DND-41 (cell line): Measurements from ENCODE around the gene C6orf132.

Source experiments
- CTCF ChIP-seq: IDR thresholded peaks from 2 replicates; pipeline ENCODE4 v1.5.1; 2012; ENCODE audit warnings: borderline replicate concordance, low read length, moderate library complexity, mild to moderate bottlenecking; ENCODE audit not compliant: poor library complexity, severe bottlenecking; ENCODE audit errors: extremely low read depth
- EZH2 ChIP-seq: IDR thresholded peaks from 3 replicates; pipeline ENCODE4 v1.6.1; 2012; ENCODE audit warnings: borderline replicate concordance, low read depth, mild to moderate bottlenecking, moderate library complexity, low read length, inconsistent platforms; ENCODE audit not compliant: severe bottlenecking

DNA sequence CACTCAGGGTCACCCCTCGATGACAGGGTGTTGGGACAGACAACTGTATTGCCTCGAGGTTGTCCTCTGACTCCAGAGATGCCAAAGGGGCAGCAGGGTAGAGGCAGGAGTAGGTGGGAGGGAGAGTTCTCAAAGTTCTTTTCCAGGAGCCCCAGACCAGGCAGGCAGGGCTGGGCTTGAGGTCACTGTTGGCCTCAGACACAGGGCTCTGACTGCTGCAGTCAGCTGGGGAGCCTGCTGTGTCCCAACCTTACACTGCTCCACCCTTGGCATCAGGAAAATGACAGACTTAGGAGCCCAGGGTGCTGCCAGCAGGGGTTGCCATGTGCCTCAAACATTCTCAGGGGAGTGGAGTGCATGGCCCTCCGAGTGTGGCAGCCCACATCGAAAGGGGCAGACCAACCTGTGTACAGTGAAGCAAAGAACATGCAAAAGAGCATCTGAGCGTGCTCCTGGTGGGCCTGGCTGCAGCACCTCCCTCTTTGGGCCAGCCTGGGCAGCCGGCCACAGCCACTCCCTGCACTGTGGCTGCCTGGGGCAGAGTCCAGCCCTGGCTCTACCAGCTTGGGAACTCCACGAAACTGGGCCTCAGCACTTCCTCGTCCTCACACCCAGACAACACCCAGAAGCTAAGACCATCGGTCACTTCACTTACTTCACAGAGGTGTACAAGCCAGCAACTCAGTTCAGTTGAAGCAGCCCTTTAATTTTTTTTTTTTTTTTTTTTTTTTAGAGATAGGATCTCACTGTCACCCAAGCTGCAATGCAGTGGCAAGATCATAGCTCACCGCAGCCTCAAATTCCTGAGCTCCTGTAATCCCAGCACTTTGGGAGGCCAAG is 24.0 kb downstream of the C6orf132 start:
- TF ChIP-seq CTCF, result no peak
- TF ChIP-seq EZH2, result no peak
